Gastroesophageal sphincter (tissue), 4 donors: ENCODE measurements around the gene EGR2. TPM values are rescaled to one million over a fixed set of nuclear protein-coding genes. Genes with fewer than 3 reads are reported as not detected.

Experiments used
- ATAC-seq: fragments of 150-250 bp; one replicate; pipeline ENCODE4 v1.9.1; 2016; ENCODE audit warnings: mild to moderate bottlenecking, moderate library complexity
- H3K27ac ChIP-seq, 4 donors: fragments of 200-600 bp; sonication (generic) in 3 of 4; 1 replicate in 3 of 4; 2 replicates in 1 of 4; pipeline ENCODE4 v1.5.1; 2016 to 2019
- H3K27me3 ChIP-seq: fragments of 200-600 bp; sonication (generic); one replicate; pipeline ENCODE4 v1.5.1; 2019
- H3K36me3 ChIP-seq, 2 donors: fragments of 200-600 bp; sonication (generic); one replicate each; pipeline ENCODE4 v1.5.1; 2019; ENCODE audit warnings: control low read depth in 1 of 2
- H3K4me1 ChIP-seq, 3 donors: fragments of 200-600 bp; sonication (generic); 1 replicate in 2 of 3; 2 replicates in 1 of 3; pipeline ENCODE4 v1.5.1; 2016 to 2019; ENCODE audit warnings: control low read depth in 2 of 3
- H3K4me3 ChIP-seq, 2 donors: fragments of 200-600 bp; sonication (generic); one replicate each; pipeline ENCODE4 v1.5.1; 2019; ENCODE audit warnings: mild to moderate bottlenecking in 1 of 2, moderate library complexity in 1 of 2
- H3K9me3 ChIP-seq, 3 donors: fragments of 200-600 bp; sonication (generic); one replicate each; pipeline ENCODE4 v1.5.1; 2017 to 2019; ENCODE audit warnings: control low read depth in 2 of 3
- CTCF ChIP-seq, 4 experiments: fragments of 200-600 bp in 2 of 4; fragments of 450-650 bp in 2 of 4; sonication (generic) in 1 of 4; IDR thresholded peaks; one replicate each; pipeline ENCODE4 v1.5.1; 2017 to 2019; ENCODE audit warnings: antibody characterized with exemption in 4 of 4, mild to moderate bottlenecking in 2 of 4, moderate library complexity in 2 of 4
- EP300 ChIP-seq: sonication (generic); formaldehyde crosslinking; IDR thresholded peaks from one replicate; pipeline ENCODE4 v1.6.1; 2017; ENCODE audit warnings: antibody characterized with exemption, mild to moderate bottlenecking
- POLR2A ChIP-seq, 2 donors: fragments of 450-650 bp; IDR thresholded peaks; one replicate each; pipeline ENCODE4 v1.6.1; 2017; ENCODE audit warnings: antibody characterized with exemption in 2 of 2, mild to moderate bottlenecking in 2 of 2, moderate library complexity in 1 of 2
- POLR2AphosphoS5 ChIP-seq: sonication (generic); formaldehyde crosslinking; IDR thresholded peaks from one replicate; pipeline ENCODE4 v1.6.1; 2017; ENCODE audit warnings: antibody characterized with exemption
- WGBS, 2 donors: methylation state at CpG; one replicate each; pipeline ENCODE4 v1.1.5; 2018; ENCODE audit warnings: low coverage in 1 of 2; 5-methylcytosine and 5-hydroxymethylcytosine counted together
- total RNA-seq, 4 donors: library from RNA; depleted of rRNA; stranded (reverse); fragments of >200 nt; gene quantifications; one replicate each; pipeline ENCODE4 v1.1.0, GENCODE V29; 2016

The EGR2 gene
- total RNA-seq, 4 donors from 2014 or later, result 0.52 to 1.3 (median 1.1) TPM

GRCh38 chr10:62819141-62819920, 3.2 kb upstream of the EGR2 start:
- peaks cover 0 to 44% (median 35%) of the 10 kb centered on the region in 3 donors for H3K4me1 ChIP-seq
- no peak overlapping the region for H3K27ac ChIP-seq
- no peak for ATAC-seq
- 60 to 68% methylated on average over 4 to 9 of the region's 19 CpGs for WGBS, 2 donors
- no peaks in the 10 kb centered on the region for H3K36me3 ChIP-seq
- peak overlapping the region in 1 of 2 donors; percentile 87 for H3K4me3 ChIP-seq
- TF ChIP-seq EP300 (no peak), POLR2AphosphoS5 (no peak), CTCF (IDR thresholded peaks at IDR 0.05) (no peak), POLR2A (IDR thresholded peaks at IDR 0.05) (no peak)
- no peaks in the 10 kb centered on the region for H3K9me3 ChIP-seq
- peaks cover 78% of the 10 kb centered on the region for H3K27me3 ChIP-seq

DNA sequence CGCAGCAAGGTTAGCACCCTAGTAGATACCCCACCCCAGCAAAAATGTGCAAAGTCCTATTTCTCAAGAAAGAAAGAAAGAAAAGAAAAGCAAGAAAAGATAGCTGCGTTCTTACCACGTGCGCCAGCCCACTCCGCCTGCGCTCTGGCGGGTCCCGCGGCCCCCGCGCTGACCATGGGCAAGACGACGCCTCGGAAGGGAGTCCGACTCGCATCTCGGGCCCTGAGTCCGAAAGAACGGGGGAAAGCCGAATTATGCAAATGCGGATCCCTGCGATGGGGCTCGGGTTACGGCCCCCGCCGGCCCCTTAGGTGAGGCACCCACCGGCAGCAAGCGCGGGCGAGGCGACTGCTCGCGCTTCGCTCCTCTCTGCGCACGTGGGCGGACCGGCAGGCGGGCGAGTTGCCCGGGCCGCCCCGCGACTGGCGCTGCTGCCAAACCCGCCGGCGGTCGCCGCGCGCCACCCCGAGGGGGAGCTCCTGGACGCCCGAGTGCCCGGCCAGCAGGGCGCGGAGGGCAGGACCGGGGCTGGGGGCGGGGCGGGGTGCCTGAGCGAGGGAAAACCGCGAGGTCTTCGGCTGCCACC, 2.4 kb upstream of the EGR2 start:
- Histone ChIP-seq H3K27me3 (peaks cover 74% of the 10 kb centered on the region), H3K36me3 (no peaks in the 10 kb centered on the region), H3K4me1 (peaks cover 0 to 45% (median 35%) of the 10 kb centered on the region in 3 donors), H3K9me3 (no peaks in the 10 kb centered on the region), H3K27ac (peak overlapping the region in 1 of 4 donors; percentile 91), H3K4me3 (peak overlapping the region in 1 of 2 donors; percentile 87)
- TF ChIP-seq POLR2A (IDR thresholded peaks at IDR 0.05) (no peak), POLR2AphosphoS5 (no peak), EP300 (no peak), CTCF (IDR thresholded peaks at IDR 0.05) (no peak)
- WGBS, 2 donors, result 2 to 3% methylated on average over 9 to 20 of the region's 65 CpGs
- no peak for ATAC-seq

DNA sequence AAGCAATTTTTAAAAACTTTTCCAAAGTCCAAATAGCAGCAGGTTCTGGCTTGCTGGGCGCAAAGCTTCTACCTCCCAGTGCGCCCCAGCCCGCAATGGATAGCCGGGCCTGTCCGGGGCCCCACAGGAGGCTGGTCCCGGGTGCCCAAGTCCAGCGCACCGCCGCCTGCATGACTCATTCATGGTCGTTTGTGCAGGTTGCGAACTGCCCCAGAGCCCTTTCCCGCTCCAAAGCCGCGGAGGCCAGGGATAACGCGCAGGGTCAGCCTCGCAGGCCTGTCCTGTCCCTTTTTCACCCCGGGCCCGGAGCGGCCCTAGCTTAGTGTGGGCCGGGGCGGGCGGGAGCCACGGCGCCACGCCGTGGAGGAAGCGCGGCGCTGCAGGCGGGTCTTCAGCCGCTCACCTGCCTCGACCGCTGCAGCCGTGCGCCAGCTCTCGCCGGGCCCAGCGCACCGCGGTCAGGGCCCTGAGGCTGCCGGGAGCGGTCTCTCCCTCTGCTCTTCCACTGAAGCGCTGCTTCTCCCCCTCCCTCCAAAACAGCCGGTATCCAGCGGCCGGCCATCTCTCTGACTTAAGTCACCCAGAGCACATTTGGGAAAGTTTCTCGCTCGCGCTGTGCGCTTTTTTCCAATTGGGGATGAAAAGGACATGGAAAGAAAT, 1.7 kb upstream of the EGR2 start:
- peak overlapping the region in 3 of 4 donors; percentile 89 to 91 (median 91) for H3K27ac ChIP-seq
- ATAC-seq, result peak; percentile 70
- WGBS, 2 donors, result no CpG with 5 or more reads among the region's 51 CpGs
- peak overlapping the region; percentile 64 to 87 for H3K4me3 ChIP-seq
- no peaks in the 10 kb centered on the region for H3K9me3 ChIP-seq
- TF ChIP-seq EP300 (no peak), POLR2AphosphoS5 (no peak), CTCF (IDR thresholded peaks at IDR 0.05) (peak in 3 of 4 experiments; percentile 80 to 98 (median 84)), POLR2A (IDR thresholded peaks at IDR 0.05) (no peak)
- H3K36me3 ChIP-seq, result no peaks in the 10 kb centered on the region
- H3K27me3 ChIP-seq, result peaks cover 68% of the 10 kb centered on the region
- peaks cover 0 to 45% (median 35%) of the 10 kb centered on the region in 3 donors for H3K4me1 ChIP-seq

DNA sequence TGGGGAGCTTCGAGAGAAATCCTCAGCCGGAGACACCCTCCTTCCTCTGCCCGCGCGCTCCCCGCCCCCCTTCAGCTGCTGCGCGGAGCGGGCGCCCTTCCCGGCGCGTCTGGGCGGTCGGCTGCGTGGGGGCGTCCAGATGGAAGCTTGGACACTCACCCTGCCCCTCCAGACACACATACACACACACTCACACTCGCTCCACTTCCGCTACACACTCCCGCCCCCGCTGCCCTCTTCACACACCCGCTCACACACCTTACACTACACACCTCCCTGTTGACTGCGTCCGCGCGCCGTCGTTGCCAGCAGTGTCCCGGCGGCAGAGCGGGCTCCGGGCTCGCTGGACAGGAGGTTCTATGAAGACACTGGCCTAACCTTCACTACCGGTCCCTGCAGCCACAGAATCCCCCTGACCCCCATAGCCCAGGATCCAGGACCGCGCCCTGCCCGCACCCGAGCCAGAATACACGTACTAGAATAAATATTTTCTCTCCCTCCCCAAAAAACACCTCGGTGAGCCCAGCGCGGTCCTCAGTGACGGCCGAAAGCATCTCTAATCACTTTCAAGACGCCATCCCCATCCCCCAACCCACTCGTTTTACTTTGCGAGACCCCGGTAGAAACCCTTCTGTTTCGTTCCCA, 1.1 kb upstream of the EGR2 start:
- peak overlapping the region in 3 of 4 donors; percentile 89 to 91 (median 91) for H3K27ac ChIP-seq
- no peaks in the 10 kb centered on the region for H3K9me3 ChIP-seq
- H3K36me3 ChIP-seq, result no peaks in the 10 kb centered on the region
- H3K4me3 ChIP-seq, result peak overlapping the region; percentile 64 to 87
- peaks cover 63% of the 10 kb centered on the region for H3K27me3 ChIP-seq
- no peak for TF ChIP-seq EP300
- no peak for TF ChIP-seq POLR2A (IDR thresholded peaks at IDR 0.05)
- no peak for TF ChIP-seq POLR2AphosphoS5
- ATAC-seq, result peak; percentile 23
- H3K4me1 ChIP-seq, result peaks cover 0 to 45% (median 35%) of the 10 kb centered on the region in 3 donors
- 0% methylated on average over 10 to 38 of the region's 49 CpGs for WGBS, 2 donors

DNA sequence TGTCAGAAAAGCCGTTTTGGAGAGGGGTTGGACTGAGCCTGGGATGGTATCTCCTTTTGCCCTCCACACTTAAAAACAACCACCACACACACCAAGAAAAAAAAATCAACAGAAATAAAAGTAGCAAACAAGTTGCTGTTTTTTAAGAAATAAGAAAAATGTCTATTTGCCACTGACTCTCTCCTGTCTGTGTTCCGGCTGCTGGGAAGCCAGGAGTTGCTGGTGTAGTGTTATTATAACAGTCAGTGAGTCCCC, 163 bp downstream of the EGR2 start:
- Histone ChIP-seq H3K4me1 (peaks cover 0 to 45% (median 35%) of the 10 kb centered on the region in 3 donors), H3K36me3 (no peaks in the 10 kb centered on the region), H3K4me3 (peak overlapping the region; percentile 64 to 87), H3K27ac (peak overlapping the region in 3 of 4 donors; percentile 89 to 91 (median 91)), H3K9me3 (no peaks in the 10 kb centered on the region), H3K27me3 (peaks cover 52% of the 10 kb centered on the region)
- ATAC-seq, result no peak
- TF ChIP-seq POLR2AphosphoS5 (no peak), POLR2A (IDR thresholded peaks at IDR 0.05) (no peak), EP300 (no peak), CTCF (IDR thresholded peaks at IDR 0.05) (no peak)
- WGBS, 2 donors, result 0% methylated on average over 1 to 2 of the region's 2 CpGs
